HG03060 (cell line): ENCODE results near the gene TXNDC16.
A peak's percentile ranks its signal among the peaks of the same experiment; 100 is the strongest.
"Not testable (repeated sequence)": the region's sequence is repeated elsewhere in the genome, so short reads cannot be mapped to it uniquely, and the experiment has no call there.

Experiments used
- ATAC-seq: cut with Tn5 transposase; IDR thresholded peaks from one replicate; pipeline ENCODE4 v1.9.1; 2021; ENCODE audit warnings: low read depth, moderate number of reproducible peaks; ENCODE audit not compliant: unreplicated experiment

Gene TXNDC16

DNA sequence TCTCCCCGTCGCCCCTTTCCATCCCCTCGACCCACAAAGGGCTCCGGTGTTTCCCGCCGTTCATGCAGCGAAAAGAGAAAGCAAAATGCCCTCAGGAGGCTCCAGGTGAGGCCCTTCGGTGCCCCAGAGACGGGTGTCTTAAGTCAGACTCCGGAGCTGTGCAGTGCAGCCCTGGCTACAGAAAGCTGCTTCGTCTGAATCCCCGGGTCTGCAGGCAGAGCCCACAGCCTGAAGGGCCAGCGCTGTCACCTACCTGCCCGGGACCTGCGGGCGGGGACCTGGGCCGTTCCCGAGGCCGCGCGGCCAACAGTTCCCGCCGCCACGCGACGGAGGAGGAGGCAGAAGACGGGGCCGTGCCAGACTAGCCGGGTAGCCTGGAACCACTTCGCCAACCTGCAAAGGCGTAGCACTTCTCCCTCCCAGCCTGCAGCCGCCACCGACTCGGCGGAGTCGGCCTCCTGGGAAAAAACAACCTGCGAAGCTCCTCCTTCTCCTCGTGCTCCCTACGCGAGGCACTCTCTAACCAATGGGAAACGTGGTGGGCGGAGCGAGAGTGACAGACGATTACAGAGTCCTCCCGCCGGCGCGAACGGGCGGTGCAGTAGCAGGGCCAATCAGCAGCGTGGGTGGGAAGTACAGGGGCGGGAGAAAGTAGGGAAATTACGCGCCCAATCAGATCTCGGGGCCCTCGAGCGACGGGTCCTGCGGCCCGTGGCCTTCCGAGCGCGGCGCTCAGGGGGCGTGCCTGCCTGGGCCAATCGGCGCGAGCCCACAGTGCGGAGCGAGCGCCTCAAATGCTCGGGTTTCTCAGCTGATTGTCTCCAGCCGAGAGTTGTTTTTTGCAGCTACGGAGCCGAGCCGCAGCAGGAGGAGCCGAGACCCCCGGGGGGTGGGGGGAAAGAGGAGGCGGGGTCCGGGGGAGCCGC, at the start of gene TXNDC16, which contains the start of gene GPR137C:
Gene TXNDC16 (minus strand): TSS at position 443 of the 926 bp plus-strand sequence. CDS start 8,948 bp downstream, outside the sequence.
Gene GPR137C (plus strand): TSS at position 774 of the 926 bp plus-strand sequence. CDS start 312 bp downstream, outside the sequence.
- ATAC-seq, result peak; percentile 98

DNA sequence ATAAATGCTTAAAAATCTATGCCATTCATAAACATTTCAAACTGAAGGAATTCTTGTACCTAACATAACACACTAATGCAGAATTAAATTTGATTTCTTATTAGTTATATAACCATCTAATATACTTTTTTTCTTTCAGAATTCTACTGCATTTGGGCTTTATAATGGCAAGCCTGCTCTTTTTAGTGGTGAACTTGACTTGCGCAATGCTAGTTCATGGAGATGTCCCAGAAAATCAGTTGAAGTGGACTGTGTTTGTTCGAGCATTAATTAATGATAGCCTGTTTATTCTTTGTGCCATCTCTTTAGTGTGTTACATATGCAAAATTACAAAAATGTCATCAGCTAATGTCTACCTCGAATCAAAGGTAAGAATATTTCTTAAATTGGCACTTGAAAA, 47.7 kb upstream of the TXNDC16 start:
- no peak for ATAC-seq

DNA sequence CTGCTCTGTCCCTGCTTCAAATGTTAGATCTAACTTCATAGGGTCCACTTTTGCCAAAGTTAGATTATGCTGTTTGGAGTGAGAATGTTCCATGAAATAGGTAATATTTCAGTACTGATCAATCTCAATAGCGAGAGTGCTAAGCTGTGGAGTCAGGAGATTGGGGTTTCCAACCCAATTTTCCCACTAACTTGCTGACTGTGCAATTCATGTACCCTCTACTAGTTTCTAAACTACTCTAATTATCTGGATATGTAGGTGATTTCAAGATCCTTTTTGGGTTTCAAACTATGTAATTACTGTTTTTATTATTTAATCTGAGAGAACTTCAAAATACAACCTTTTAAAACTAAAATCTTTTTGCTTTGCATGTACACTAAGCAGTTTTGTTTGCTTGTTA, 46.3 kb upstream of the TXNDC16 start:
- no peak for ATAC-seq

- no peak for ATAC-seq
Measured at GRCh38 chr14:52596861-52597260, 44.6 kb upstream of the TXNDC16 start.

DNA sequence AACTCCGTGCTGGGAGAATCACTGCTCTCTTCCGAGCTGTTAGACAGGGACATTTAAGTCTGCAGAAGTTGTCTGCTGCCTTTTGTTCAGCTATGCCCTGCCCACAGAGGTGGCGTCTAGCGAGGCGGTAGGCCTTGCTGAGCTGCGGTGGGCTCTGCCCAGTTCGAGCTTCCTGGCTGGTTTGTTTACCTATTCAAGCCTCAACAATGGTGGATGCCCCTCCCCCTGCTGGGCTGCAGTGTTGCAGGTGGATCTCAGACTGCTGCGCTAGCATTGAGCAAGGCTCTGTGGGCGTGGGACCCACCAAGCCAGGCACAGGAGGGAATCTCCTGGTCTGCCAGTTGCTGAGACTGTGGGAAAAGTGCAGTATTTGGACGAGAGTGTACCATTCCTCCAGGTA, 44.0 kb upstream of the TXNDC16 start:
- ATAC-seq, result no peak

DNA sequence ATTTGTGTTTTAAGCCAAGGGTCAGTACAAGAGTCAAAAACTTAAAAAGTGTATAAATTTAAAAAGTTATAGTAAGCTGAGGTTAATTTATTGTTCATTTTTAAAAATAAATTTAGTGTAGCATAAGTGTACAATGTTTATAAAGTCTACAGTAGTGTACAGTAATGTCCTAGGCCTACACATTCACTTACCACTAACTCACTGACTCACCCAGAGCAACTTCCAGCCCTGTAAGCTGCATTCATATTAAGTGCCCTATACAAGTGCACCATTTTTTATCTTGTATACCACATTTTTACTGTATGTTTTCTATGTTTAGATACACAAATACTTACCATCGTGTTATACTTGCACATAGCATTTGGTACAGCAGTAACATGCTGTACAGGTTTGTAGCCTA, 38.0 kb upstream of the TXNDC16 start:
- no peak for ATAC-seq

DNA sequence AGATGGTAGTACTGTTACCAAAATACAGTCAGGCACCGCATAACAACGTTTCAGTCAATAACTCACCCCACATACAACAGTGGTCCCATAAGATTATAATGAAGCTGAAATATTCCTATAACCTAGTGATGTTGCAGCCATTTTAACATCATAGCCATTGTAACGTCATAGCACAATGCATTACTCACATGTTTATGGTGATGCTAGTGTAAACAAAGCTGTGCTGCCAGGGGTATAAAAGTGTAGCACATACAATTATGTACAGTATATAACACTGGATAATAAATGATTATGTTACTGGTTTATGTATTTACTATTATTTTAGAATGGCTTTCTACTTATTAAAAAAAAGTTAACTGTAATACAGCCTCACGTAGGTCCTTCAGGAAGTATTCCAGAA, 37.3 kb upstream of the TXNDC16 start:
- no peak for ATAC-seq

DNA sequence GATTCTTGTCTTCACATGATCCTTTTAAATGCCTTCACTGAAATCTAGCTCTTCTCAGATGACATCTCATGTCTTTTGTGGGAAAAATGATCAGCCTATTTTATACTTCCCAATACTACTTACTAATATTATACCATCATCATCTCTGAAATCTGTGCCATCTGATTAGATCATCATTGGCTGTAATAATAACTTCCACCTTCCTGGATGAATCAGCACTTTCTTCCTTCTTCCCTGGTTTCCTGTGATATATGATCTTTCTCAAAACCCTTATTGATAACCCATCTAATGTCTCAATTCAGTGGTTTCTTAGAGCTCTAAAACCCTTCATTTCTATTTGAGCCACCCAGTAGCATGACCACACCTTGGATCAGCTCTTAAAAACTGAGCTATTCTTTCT, 31.2 kb upstream of the TXNDC16 start:
- no peak for ATAC-seq

DNA sequence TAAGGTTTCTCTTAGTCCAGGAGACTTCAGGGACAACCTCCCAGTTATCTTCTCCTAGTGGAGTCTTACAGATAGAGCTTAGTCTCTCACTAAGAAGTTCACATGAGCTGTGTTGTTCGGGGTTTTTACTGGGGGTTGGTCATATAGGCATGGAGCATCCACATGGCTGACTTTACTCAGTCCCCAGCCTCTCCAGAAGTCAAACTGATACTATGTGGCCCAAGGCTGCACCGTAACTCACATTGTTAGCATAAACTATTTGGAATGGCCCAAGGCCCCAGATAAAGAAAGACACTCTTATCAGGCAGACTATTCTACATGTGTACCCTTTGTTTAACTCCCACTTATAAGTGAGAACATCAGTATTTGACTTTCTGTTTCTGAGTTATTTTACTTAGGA, 23.6 kb upstream of the TXNDC16 start:
- no peak for ATAC-seq

DNA sequence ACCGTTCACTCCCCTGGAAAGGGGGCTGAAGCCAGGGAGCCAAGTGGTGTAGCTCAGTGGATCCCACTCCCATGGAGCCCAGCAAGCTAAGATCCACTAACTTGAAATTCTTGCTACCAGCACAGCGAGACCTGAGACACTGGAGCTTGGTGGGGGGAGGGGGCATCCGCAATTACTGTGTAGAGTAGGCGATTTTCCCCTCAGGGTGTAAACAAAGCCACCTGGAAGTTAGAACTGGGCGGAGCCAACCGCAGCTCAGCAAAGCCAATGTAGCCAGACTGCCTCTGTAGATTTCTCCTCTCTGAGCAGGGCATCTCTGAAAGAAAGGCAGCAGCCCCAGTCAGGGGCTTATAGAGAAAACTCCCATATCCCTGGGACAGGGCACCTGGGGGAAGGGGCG, 16.1 kb upstream of the TXNDC16 start:
- not testable (repeated sequence) for ATAC-seq

GRCh38 chr14:52563120-52563519, 10.8 kb upstream of the TXNDC16 start:
- no peak for ATAC-seq

DNA sequence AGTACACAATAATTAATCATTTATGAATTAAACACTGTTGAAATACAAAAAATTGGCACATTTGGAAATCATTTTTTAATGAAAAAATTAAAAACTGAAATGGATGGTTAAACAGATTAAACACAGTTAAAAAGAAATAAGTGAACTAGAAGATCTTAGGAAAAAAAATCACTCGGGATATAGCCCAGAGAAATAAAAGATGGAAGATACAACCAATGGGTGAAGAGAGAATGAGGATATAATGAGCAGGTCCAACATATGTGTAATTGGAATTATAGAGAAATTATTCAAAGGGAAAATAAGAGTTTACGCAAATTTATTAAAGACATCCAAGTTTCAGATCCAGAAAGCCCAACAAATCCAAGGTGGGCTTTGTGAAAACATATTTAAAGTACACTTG, 6.4 kb upstream of the TXNDC16 start:
- ATAC-seq, result no peak

GRCh38 chr14:52553671-52554575, 1.6 kb upstream of the TXNDC16 start:
- ATAC-seq, result no peak

GRCh38 chr14:52553002-52553670, 831 bp upstream of the TXNDC16 start:
- ATAC-seq, result no peak

- no peak for ATAC-seq
Measured at GRCh38 chr14:52551696-52552062, 626 bp downstream of the TXNDC16 start.

- no peak for ATAC-seq
Measured at GRCh38 chr14:52551205-52551604, 1.1 kb downstream of the TXNDC16 start.

DNA sequence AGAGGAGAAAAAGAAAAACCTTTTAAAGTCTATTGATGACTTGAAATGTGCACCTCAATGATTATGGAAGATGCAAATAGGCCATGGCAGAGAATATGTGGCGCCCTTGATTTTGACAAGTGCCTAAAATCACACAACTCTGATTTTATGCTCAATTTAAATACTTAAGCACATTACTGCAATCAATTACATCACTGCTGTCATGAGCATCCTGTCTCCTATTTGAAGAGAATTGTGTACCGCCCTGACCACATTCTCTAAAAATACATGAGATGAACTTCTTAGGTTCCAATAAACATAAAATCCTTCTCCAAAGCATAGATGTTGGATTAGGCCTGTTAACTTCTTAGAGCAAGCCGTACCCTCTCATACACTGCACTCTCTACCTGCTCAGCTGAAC, 1.6 kb downstream of the TXNDC16 start:
- ATAC-seq, result no peak

GRCh38 chr14:52547526-52547925, 4.8 kb downstream of the TXNDC16 start:
- no peak for ATAC-seq

GRCh38 chr14:52547027-52547426, 5.3 kb downstream of the TXNDC16 start:
- no peak for ATAC-seq

GRCh38 chr14:52546318-52546670, 6.0 kb downstream of the TXNDC16 start:
- no peak for ATAC-seq
